K562 (cell line): ENCODE data around the gene DYNC1H1. TPM values are rescaled to one million over a fixed set of nuclear protein-coding genes. Genes with fewer than 3 reads are reported as not detected.

Source experiments
- ATAC-seq: fragments of 200-7000 bp; cut with Tn5 transposase; 3 replicates; pipeline ENCODE4 v1.9.1; 2020; ENCODE audit warnings: moderate library complexity
- BruUV-seq: library from RNA; stranded (reverse); fragments of 400-500 nt; replicated peaks from 2 replicates; lab custom pipeline; 2021; lab: Mats Ljungman, UMichigan
- CTCF ChIA-PET: fragments of 300-600 bp; formaldehyde crosslinking; extraction: SDS; loops from one replicate; lab custom pipeline; 2021; ENCODE audit warnings: low intra/inter-chr PET ratio; lab: Yijun Ruan, JAX
- POLR2A ChIA-PET: fragments of 300-600, 350-650 bp; sonication (Branson Sonifier 250); formaldehyde crosslinking; extraction: SDS; loops from one replicate; lab custom pipeline; 2021; ENCODE audit warnings: antibody characterized with exemption, inconsistent platforms; lab: Yijun Ruan, JAX
- DNase-seq, 4 experiments: peaks; one replicate each; pipeline versions ENCODE4 v3.0.0 to v3.0.0-alpha.2; 2011 to 2018; ENCODE audit warnings: low spot score in 3 of 4, mixed read lengths in 3 of 4; ENCODE audit errors: extremely low read depth in 1 of 4
- FAIRE-seq: peaks from 2 replicates; lab custom pipeline; 2011; peaks lifted over from hg19 to GRCh38; lab: Jason Lieb, UNC
- H2AFZ ChIP-seq: 2 replicates; pipeline ENCODE4 v1.6.0; 2011; ENCODE audit warnings: low read depth, low read length, control low read depth, inconsistent platforms
- H3K27ac ChIP-seq: fragments of 200-600 bp; 3 replicates; pipeline ENCODE4 v1.8.0; 2011; ENCODE audit warnings: low read depth, mild to moderate bottlenecking, control low read depth, inconsistent platforms, low read length, moderate library complexity, mixed read lengths; ENCODE audit errors: extremely low read depth
- H3K27me3 ChIP-seq, 2 experiments: fragments of 300-600 bp in 1 of 2; 2 replicates in 1 of 2; 3 replicates in 1 of 2; pipeline versions ENCODE4 v1.6.0 to v1.8.0; 2011; ENCODE audit warnings: inconsistent platforms in 2 of 2, low read length in 2 of 2, mild to moderate bottlenecking in 1 of 2, mixed read lengths in 1 of 2, moderate library complexity in 1 of 2; ENCODE audit not compliant: control insufficient read depth in 2 of 2, insufficient read depth in 2 of 2
- H3K36me3 ChIP-seq: fragments of 300-600 bp; 3 replicates; pipeline ENCODE4 v1.8.0; 2011; ENCODE audit warnings: mild to moderate bottlenecking, low read length, inconsistent platforms; ENCODE audit not compliant: control insufficient read depth, insufficient read depth
- H3K4me1 ChIP-seq, 2 experiments: fragments of 200-600 bp in 1 of 2; replicated peaks in 1 of 2; 2 replicates in 1 of 2; 3 replicates in 1 of 2; pipeline versions ENCODE4 v1.5.1 to v1.8.0; 2011; ENCODE audit warnings: inconsistent platforms in 2 of 2, low read length in 2 of 2, mild to moderate bottlenecking in 1 of 2, mixed read lengths in 1 of 2, moderate library complexity in 1 of 2; ENCODE audit not compliant: control insufficient read depth in 2 of 2, insufficient read depth in 2 of 2
- H3K4me2 ChIP-seq: 2 replicates; pipeline ENCODE4 v1.6.1; 2011; ENCODE audit warnings: low read length, control low read depth, inconsistent platforms, mixed read lengths; ENCODE audit not compliant: insufficient read depth
- H3K4me3 ChIP-seq: fragments of 200-600 bp; sonication (generic), shearing (Covaris generic); 2 replicates; pipeline ENCODE4 v1.5.1; 2016; ENCODE audit warnings: control low read depth, inconsistent platforms
- H3K79me2 ChIP-seq: fragments of 200-600 bp; 3 replicates; pipeline ENCODE4 v1.8.0; 2011; ENCODE audit warnings: low read length, inconsistent platforms; ENCODE audit not compliant: control insufficient read depth, insufficient read depth
- H3K9ac ChIP-seq, 2 experiments: 2 replicates each; pipeline versions ENCODE4 v1.6.0 to v1.6.1; 2011; ENCODE audit warnings: low read depth in 2 of 2, low read length in 2 of 2, control low read depth in 1 of 2, inconsistent platforms in 1 of 2, mild to moderate bottlenecking in 1 of 2, mixed read lengths in 1 of 2; ENCODE audit not compliant: insufficient read depth in 1 of 2
- H3K9me1 ChIP-seq: one replicate; pipeline ENCODE4 v1.6.0; 2011; ENCODE audit warnings: inconsistent platforms, mild to moderate bottlenecking, low read length, moderate library complexity; ENCODE audit not compliant: control insufficient read depth, insufficient read depth
- H3K9me3 ChIP-seq: replicated peaks from 2 replicates; pipeline ENCODE4 v1.5.1; 2011; ENCODE audit warnings: low read depth, low read length, inconsistent platforms; ENCODE audit not compliant: control insufficient read depth, insufficient read depth
- H4K20me1 ChIP-seq: replicated peaks from 2 replicates; pipeline ENCODE4 v1.6.1; 2011; ENCODE audit warnings: low read length, inconsistent platforms, mixed read lengths; ENCODE audit not compliant: control insufficient read depth, insufficient read depth
- EGR1 ChIP-seq: fragments of 450-650 bp; conservative IDR thresholded peaks from 2 replicates; pipeline ENCODE4 v1.6.1; 2017; ENCODE audit warnings: mild to moderate bottlenecking
- ESRRA ChIP-seq: fragments of 450-650 bp; IDR thresholded peaks from 2 replicates; pipeline ENCODE4 v1.6.1; 2014; ENCODE audit warnings: low read depth, mild to moderate bottlenecking, moderate library complexity, borderline replicate concordance
- GABPB2 ChIP-seq: fragments of 250-450 bp; sonication (Bioruptor Pico); conservative IDR thresholded peaks from 2 replicates; pipeline ENCODE4 v1.5.1; 2021; ENCODE audit warnings: mild to moderate bottlenecking
- MAFF ChIP-seq: IDR thresholded peaks from 2 replicates; pipeline ENCODE4 v1.6.1; 2012; ENCODE audit warnings: low read length, improper control_type of control experiment
- NBN ChIP-seq: fragments of 450-650 bp; IDR thresholded peaks from 2 replicates; pipeline ENCODE4 v1.6.1; 2016; ENCODE audit warnings: low read depth, mild to moderate bottlenecking
- PBX2 ChIP-seq, 2 experiments: IDR thresholded peaks in 1 of 2; conservative IDR thresholded peaks in 1 of 2; 2 replicates each; pipeline ENCODE4 v1.6.1; 2016; ENCODE audit warnings: low read depth in 2 of 2, mild to moderate bottlenecking in 1 of 2, missing compliant biosample characterization in 1 of 2, missing genetic modification characterization in 1 of 2, moderate library complexity in 1 of 2
- TAF1 ChIP-seq: IDR thresholded peaks from 2 replicates; pipeline ENCODE4 v1.6.1; 2011; ENCODE audit warnings: mild to moderate bottlenecking, low read length, moderate library complexity; ENCODE audit not compliant: insufficient read depth, control insufficient read depth, severe bottlenecking; ENCODE audit errors: extremely low read depth
- ZFX ChIP-seq: sonication (generic); formaldehyde crosslinking; IDR thresholded peaks from 2 replicates; pipeline ENCODE4 v1.8.0; 2022; ENCODE audit warnings: mild to moderate bottlenecking, missing genetic modification reagents, moderate library complexity
- ZNF318 ChIP-seq, 2 experiments: fragments of 450-650 bp; IDR thresholded peaks; 2 replicates each; pipeline ENCODE4 v1.6.1; 2016; ENCODE audit warnings: mild to moderate bottlenecking in 2 of 2, borderline replicate concordance in 1 of 2, low read depth in 1 of 2, moderate library complexity in 1 of 2
- WGBS: fragments of 100-300 bp; shearing (Covaris generic); methylation state at CpG from one replicate; pipeline ENCODE4 v1.1.6; 2016; ENCODE audit warnings: low coverage, mixed read lengths; ENCODE audit not compliant: insufficient coverage; ENCODE audit errors: missing lambda C conversion rate; 5-methylcytosine and 5-hydroxymethylcytosine counted together
- in situ Hi-C: fragments of 300-500 bp; cut with MboI; formaldehyde crosslinking; loops from 4 replicates; pipeline ENCODE4 v1.15.0; 2018; ENCODE audit warnings: inconsistent platforms, mixed read lengths
- intact Hi-C: fragments of 100-400 bp; cut with micrococcal nuclease; formaldehyde crosslinking; loops from 2 replicates; pipeline ENCODE4 v1.14.2; 2022
- polyA plus RNA-seq, 8 experiments: library from polyadenylated mRNA; depleted of rRNA in 4 of 8; stranded (reverse) in 5 of 8; unstranded in 3 of 8; fragments of >200 nt; fragmentation: Nextera tagmentation in 2 of 8; fragmentation: Illumina TruSeq in 1 of 8; extraction: Ambion mirVana in 2 of 8; extraction: Trizol in 1 of 8; gene quantifications; 2 replicates each; pipeline versions ENCODE4 v1.2.1 to v1.2.3, GENCODE V29; 2011 to 2014; ENCODE audit warnings: inconsistent platforms in 1 of 8, missing spikeins in 1 of 8
- total RNA-seq, 7 experiments: library from RNA; depleted of rRNA in 6 of 7; stranded (reverse); fragments of >200 nt in 6 of 7; fragmentation: Illumina TruSeq in 2 of 7; extraction: Trizol in 2 of 7; gene quantifications; 2 replicates each; pipeline versions ENCODE4 v1.2.1 to v1.2.3, GENCODE V29; 2011 to 2021; ENCODE audit warnings: low replicate concordance in 1 of 7

DYNC1H1 gene
- total and polyA plus RNA-seq, 9 of the 15 experiments (the other 6 are each of a cell fraction or from before 2014, with no cell fraction given): 31.9 to 335 (median 115) TPM

GRCh38 chr14:102095231-102095870, 131.0 kb downstream of the DYNC1H1 start:
- Histone ChIP-seq H2AFZ (peak overlapping the region; percentile 92), H3K36me3 (no peaks in the 10 kb centered on the region), H4K20me1 (no peaks in the 10 kb centered on the region), H3K9ac (peak overlapping the region; percentile 14 to 84; a peak in 3 of 4 replicates), H3K79me2 (no peaks in the 10 kb centered on the region), H3K9me1 (no peaks in the 10 kb centered on the region), H3K4me1 (peaks cover 27 to 31% of the 10 kb centered on the region in 2 experiments), H3K4me2 (peak overlapping the region; percentile 58), H3K9me3 (no peaks in the 10 kb centered on the region), H3K27ac (peak overlapping the region; percentile 70; the same call in 2 of the 3 replicates), H3K27me3 (no peaks in the 10 kb centered on the region), H3K4me3 (no peak overlapping the region)
- ATAC-seq (peak; percentile 47), DNase-seq (peak in 3 of 4 experiments; percentile 23 to 63 (median 57)), FAIRE-seq (peak; percentile 89)
- ChIA-PET CTCF (interaction anchor here (2.3 to 2.7 kb wide), 2 partner anchors 32 to 49 kb away, joined by 12 to 18 read pairs; no protein-coding TSS in a partner anchor), POLR2A (interaction anchor here (0.7 to 1.6 kb wide), 2 partner anchors 19 to 130 kb away, joined by 3 read pairs; no protein-coding TSS in a partner anchor)
- 37% methylated on average over 3 of the region's 6 CpGs for WGBS
- in situ Hi-C loops (no loop called here), intact Hi-C loops (loop anchor here (5.0 kb wide), 2 partner anchors 217 to 388 kb away; no protein-coding TSS in a partner anchor)
- BruUV-seq: no TSS peak
- TF ChIP-seq ZNF318 (IDR thresholded peaks at IDR 0.05; ENCODE audit: borderline replicate concordance in 1 of 2, low read depth in 1 of 2) (0 out of 4 replicates have a peak, but pooled peaks of 1 of the 2 experiments have one; percentile 32), MAFF (peak; percentile 29; the same call in 1 of the 2 replicates), TAF1 (no peak), EGR1 (peak; percentile 80), ZFX (CRISPR knock-in tag) (0 out of 2 replicates have a peak, but pooled peaks have one; percentile 24), NBN (no peak), GABPB2 (no peak), ESRRA (peak; percentile 82), PBX2 (CRISPR knock-in tag; IDR thresholded peaks at IDR 0.05; ENCODE audit: low read depth) (no peak), PBX2 (tag; conservative IDR thresholded peaks at IDR 0.05; ENCODE audit: low read depth) (no peak)
